ENCODE results near the gene ZNF765.
"Not testable (repeated sequence)": the region's sequence is repeated elsewhere in the genome, so short reads cannot be mapped to it uniquely, and the experiment has no call there.

Gene ZNF765

DNA sequence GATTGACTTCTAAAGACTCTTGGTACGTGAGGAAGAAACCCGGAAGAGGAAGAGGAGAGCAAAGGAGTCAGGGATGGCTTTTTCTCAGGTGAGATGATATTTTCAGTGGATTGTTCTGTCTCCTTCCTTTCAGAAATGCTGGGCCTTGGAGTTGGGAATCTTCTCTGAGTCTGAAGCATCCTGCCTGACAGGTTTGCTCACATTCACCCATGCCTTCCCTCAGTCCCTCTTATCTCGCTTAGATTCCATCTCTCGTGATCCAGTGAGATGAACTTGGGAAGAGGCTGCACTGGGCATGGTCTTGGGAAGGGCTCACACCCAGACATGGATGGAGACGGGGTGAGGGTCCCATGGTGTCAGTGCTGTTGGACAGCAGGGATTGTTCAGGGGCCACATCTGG lies 52.2 kb downstream of the ZNF765 start:
- not testable (repeated sequence) for H3K23ac ChIP-seq (ENCODE audit: low read length); H2BK120ac ChIP-seq (ENCODE audit: low read depth, low read length); H2BK5ac ChIP-seq (ENCODE audit: low read length); H3K4me3 ChIP-seq (ENCODE audit: low read length); H3K79me1 ChIP-seq (ENCODE audit: low read length); H3K4me2 ChIP-seq (ENCODE audit: low read length); H3K36me3 ChIP-seq (ENCODE audit: control insufficient read depth, insufficient read depth, low read length); H3K9ac ChIP-seq (ENCODE audit: low read length); H4K5ac ChIP-seq (ENCODE audit: low read length); H2AK5ac ChIP-seq (ENCODE audit: low read length); H3K27ac ChIP-seq (ENCODE audit: low read depth, low read length); H3K79me2 ChIP-seq (ENCODE audit: control insufficient read depth, insufficient read depth, low read length); H3K4me1 ChIP-seq (ENCODE audit: control insufficient read depth, low read depth, low read length); H3K4ac ChIP-seq (ENCODE audit: low read depth, low read length); H3K27me3 ChIP-seq (ENCODE audit: insufficient read depth, low read length, poor library complexity); H4K8ac ChIP-seq (ENCODE audit: low read depth, low read length); H3K18ac ChIP-seq (ENCODE audit: low read length); H2BK15ac ChIP-seq (replicated peaks; ENCODE audit: low read depth); H3K56ac ChIP-seq (ENCODE audit: low read length); DNase-seq
- WGBS (ENCODE audit: extremely low coverage, insufficient coverage, low lambda C conversion rate): no CpG with 5 or more reads among the region's 5 CpGs

DNA sequence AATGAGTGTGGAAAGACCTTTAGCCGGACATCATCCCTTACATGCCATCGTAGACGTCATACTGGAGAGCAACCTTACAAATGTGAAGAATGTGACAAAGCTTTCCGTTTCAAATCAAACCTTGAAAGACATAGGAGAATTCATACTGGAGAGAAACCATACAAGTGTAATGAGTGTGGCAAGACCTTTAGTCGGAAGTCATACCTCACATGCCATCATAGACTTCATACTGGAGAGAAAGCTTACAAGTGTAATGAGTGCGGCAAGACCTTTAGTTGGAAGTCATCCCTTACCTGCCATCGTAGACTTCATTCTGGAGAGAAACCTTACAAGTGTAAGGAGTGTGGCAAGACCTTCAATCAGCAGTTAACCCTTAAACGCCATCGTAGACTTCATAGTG lies 60.9 kb downstream of the ZNF765 start:
- Histone ChIP-seq H4K8ac (ENCODE audit: low read depth, low read length) (no peak overlapping the region), H3K79me1 (ENCODE audit: low read length) (no peaks in the 10 kb centered on the region), H3K9ac (ENCODE audit: low read length) (no peak overlapping the region), H3K4me3 (ENCODE audit: low read length) (peak overlapping the region; percentile 16), H3K56ac (ENCODE audit: low read length) (no peak overlapping the region), H2AK5ac (ENCODE audit: low read length) (no peak overlapping the region), H2BK15ac (replicated peaks; ENCODE audit: low read depth) (no peak overlapping the region), H2BK5ac (ENCODE audit: low read length) (no peak overlapping the region), H3K4me1 (ENCODE audit: control insufficient read depth, low read depth, low read length) (no peaks in the 10 kb centered on the region), H3K36me3 (ENCODE audit: control insufficient read depth, insufficient read depth, low read length) (peaks cover 17% of the 10 kb centered on the region), H2BK120ac (ENCODE audit: low read depth, low read length) (no peak overlapping the region), H3K23ac (ENCODE audit: low read length) (no peak overlapping the region), H3K4me2 (ENCODE audit: low read length) (no peak overlapping the region), H4K5ac (ENCODE audit: low read length) (no peak overlapping the region), H3K27ac (ENCODE audit: low read depth, low read length) (no peak overlapping the region), H3K4ac (ENCODE audit: low read depth, low read length) (no peak overlapping the region), H3K27me3 (ENCODE audit: insufficient read depth, low read length, poor library complexity) (no peaks in the 10 kb centered on the region), H3K79me2 (ENCODE audit: control insufficient read depth, insufficient read depth, low read length) (no peaks in the 10 kb centered on the region), H3K18ac (ENCODE audit: low read length) (no peak overlapping the region)
- no CpG with 5 or more reads among the region's 9 CpGs for WGBS (ENCODE audit: extremely low coverage, insufficient coverage, low lambda C conversion rate)
- no peak for DNase-seq

DNA sequence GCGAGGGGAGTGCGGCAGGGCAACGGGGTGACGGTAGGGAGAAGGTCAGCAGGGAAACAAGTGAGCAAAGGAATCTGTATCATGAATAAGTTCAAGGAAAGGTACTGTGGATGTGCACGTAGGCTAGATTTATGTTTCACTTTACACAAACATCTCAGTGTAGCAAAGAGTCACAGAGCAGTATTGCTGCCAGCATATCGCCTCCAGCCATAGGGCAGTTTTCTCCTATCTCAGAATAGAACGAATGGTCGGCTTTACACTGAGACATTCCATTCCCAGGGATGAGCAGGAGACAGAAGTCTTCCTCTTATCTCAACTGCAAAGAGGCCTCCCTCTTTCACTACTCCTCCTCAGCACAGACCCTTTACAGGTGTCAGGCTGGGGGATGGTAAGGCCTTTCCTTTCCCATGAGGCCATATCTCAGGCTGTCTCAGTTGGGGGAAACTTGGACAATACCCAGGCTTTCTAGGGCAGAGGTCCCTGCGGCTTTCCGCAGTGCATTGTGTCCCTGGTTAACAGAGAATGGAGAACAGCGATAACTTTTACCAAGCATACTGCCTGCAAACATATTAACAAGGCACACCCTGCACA lies 65.3 kb downstream of the ZNF765 start:
- H2AK5ac ChIP-seq (ENCODE audit: low read length); H3K79me1 ChIP-seq (ENCODE audit: low read length); H3K36me3 ChIP-seq (ENCODE audit: control insufficient read depth, insufficient read depth, low read length); H2BK5ac ChIP-seq (ENCODE audit: low read length); H3K18ac ChIP-seq (ENCODE audit: low read length); H2BK15ac ChIP-seq (replicated peaks; ENCODE audit: low read depth); H3K9ac ChIP-seq (ENCODE audit: low read length); H3K79me2 ChIP-seq (ENCODE audit: control insufficient read depth, insufficient read depth, low read length); H3K4me1 ChIP-seq (ENCODE audit: control insufficient read depth, low read depth, low read length); H4K5ac ChIP-seq (ENCODE audit: low read length); H4K8ac ChIP-seq (ENCODE audit: low read depth, low read length); H3K4me3 ChIP-seq (ENCODE audit: low read length); H3K4ac ChIP-seq (ENCODE audit: low read depth, low read length); H3K23ac ChIP-seq (ENCODE audit: low read length); H3K4me2 ChIP-seq (ENCODE audit: low read length); H2BK120ac ChIP-seq (ENCODE audit: low read depth, low read length); H3K27me3 ChIP-seq (ENCODE audit: insufficient read depth, low read length, poor library complexity); H3K56ac ChIP-seq (ENCODE audit: low read length): not testable (repeated sequence)
- H3K27ac ChIP-seq (ENCODE audit: low read depth, low read length): peak overlapping the region; percentile 48
- no CpG with 5 or more reads among the region's 11 CpGs for WGBS (ENCODE audit: extremely low coverage, insufficient coverage, low lambda C conversion rate)
- DNase-seq: peak; percentile 68

DNA sequence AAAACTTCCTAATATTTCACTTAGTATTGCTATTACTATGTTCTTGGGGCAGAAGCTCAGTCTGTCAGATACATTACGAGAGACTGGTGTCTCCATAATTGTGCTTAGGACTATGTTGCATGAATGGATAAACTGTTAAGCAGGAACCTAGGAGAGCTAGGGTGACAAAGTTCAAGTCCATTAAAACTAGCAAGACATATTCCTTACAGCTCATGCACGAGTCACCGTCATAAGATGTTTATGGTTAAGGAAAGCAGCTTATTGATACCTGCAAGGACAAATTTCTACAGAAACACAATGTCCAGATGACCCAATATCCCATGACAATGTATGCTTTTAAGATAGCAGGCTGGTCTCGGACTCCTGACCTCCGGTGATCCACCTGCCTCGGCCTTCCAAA lies 66.9 kb downstream of the ZNF765 start:
- Histone ChIP-seq H3K4me2 (ENCODE audit: low read length) (no peak overlapping the region), H2BK120ac (ENCODE audit: low read depth, low read length) (no peak overlapping the region), H3K9ac (ENCODE audit: low read length) (no peak overlapping the region), H4K5ac (ENCODE audit: low read length) (no peak overlapping the region), H4K8ac (ENCODE audit: low read depth, low read length) (no peak overlapping the region), H3K4me3 (ENCODE audit: low read length) (no peak overlapping the region), H3K23ac (ENCODE audit: low read length) (no peak overlapping the region), H3K4me1 (ENCODE audit: control insufficient read depth, low read depth, low read length) (no peaks in the 10 kb centered on the region), H3K79me2 (ENCODE audit: control insufficient read depth, insufficient read depth, low read length) (no peaks in the 10 kb centered on the region), H2BK15ac (replicated peaks; ENCODE audit: low read depth) (no peak overlapping the region), H2AK5ac (ENCODE audit: low read length) (no peak overlapping the region), H3K4ac (ENCODE audit: low read depth, low read length) (no peak overlapping the region), H3K27ac (ENCODE audit: low read depth, low read length) (no peak overlapping the region), H3K27me3 (ENCODE audit: insufficient read depth, low read length, poor library complexity) (no peaks in the 10 kb centered on the region), H3K79me1 (ENCODE audit: low read length) (no peaks in the 10 kb centered on the region), H3K18ac (ENCODE audit: low read length) (no peak overlapping the region), H3K56ac (ENCODE audit: low read length) (no peak overlapping the region), H3K36me3 (ENCODE audit: control insufficient read depth, insufficient read depth, low read length) (no peaks in the 10 kb centered on the region), H2BK5ac (ENCODE audit: low read length) (no peak overlapping the region)
- DNase-seq: no peak
- WGBS (ENCODE audit: extremely low coverage, insufficient coverage, low lambda C conversion rate): no CpG with 5 or more reads among the region's 6 CpGs

DNA sequence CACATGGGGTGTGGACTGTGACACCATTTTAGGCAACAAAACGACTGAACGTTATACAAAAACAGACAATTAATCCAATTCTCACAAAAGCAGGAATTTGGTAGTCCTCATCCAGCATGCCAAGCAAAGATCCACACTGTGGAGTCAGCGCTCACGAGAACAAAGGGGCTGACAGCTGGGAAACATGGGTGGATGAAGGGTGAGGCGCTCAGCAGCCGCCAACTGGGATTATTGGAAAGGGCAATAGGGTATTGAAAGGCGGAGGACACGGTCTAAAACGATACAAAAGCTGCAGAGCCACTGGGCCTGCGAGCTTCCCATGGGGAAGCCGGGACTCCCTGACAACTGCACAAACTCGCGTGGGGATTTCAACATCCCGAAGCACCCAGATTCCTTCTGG lies 67.9 kb downstream of the ZNF765 start:
- Histone ChIP-seq H4K5ac (ENCODE audit: low read length) (no peak overlapping the region), H3K79me2 (ENCODE audit: control insufficient read depth, insufficient read depth, low read length) (no peaks in the 10 kb centered on the region), H3K23ac (ENCODE audit: low read length) (no peak overlapping the region), H3K4me2 (ENCODE audit: low read length) (peak overlapping the region; percentile 31), H3K4me3 (ENCODE audit: low read length) (no peak overlapping the region), H3K18ac (ENCODE audit: low read length) (no peak overlapping the region), H3K56ac (ENCODE audit: low read length) (peak overlapping the region; percentile 67), H3K36me3 (ENCODE audit: control insufficient read depth, insufficient read depth, low read length) (no peaks in the 10 kb centered on the region), H3K4me1 (ENCODE audit: control insufficient read depth, low read depth, low read length) (no peaks in the 10 kb centered on the region), H4K8ac (ENCODE audit: low read depth, low read length) (no peak overlapping the region), H3K79me1 (ENCODE audit: low read length) (no peaks in the 10 kb centered on the region), H3K27ac (ENCODE audit: low read depth, low read length) (no peak overlapping the region), H2BK120ac (ENCODE audit: low read depth, low read length) (no peak overlapping the region), H3K4ac (ENCODE audit: low read depth, low read length) (no peak overlapping the region), H2BK15ac (replicated peaks; ENCODE audit: low read depth) (no peak overlapping the region), H2BK5ac (ENCODE audit: low read length) (no peak overlapping the region), H3K27me3 (ENCODE audit: insufficient read depth, low read length, poor library complexity) (no peaks in the 10 kb centered on the region), H3K9ac (ENCODE audit: low read length) (no peak overlapping the region), H2AK5ac (ENCODE audit: low read length) (no peak overlapping the region)
- no peak for DNase-seq
- no CpG with 5 or more reads among the region's 14 CpGs for WGBS (ENCODE audit: extremely low coverage, insufficient coverage, low lambda C conversion rate)

DNA sequence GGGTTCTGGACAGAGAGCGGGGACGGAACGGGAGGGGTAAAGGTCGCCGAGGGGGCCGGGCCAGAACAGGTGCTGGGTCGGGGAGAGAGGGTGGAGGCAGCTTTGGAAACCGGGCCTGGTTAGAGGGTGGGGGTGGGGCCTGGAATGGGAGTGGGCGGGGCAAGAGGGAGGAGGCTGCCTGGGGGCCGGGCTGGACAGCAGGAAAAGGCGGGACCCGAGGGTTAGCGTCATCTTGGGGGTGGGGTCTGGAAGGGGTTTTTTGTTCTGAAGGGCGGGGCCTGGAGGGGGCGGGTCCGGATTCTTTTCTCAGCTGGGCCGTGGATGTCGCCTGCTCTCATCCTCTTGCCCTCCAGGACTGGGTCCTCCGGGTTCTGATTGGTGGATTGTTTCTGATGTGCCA lies 68.3 kb downstream of the ZNF765 start:
- H3K36me3 ChIP-seq (ENCODE audit: control insufficient read depth, insufficient read depth, low read length): no peaks in the 10 kb centered on the region
- H3K4me3 ChIP-seq (ENCODE audit: low read length): no peak overlapping the region
- no peak overlapping the region for H3K9ac ChIP-seq (ENCODE audit: low read length)
- H4K8ac ChIP-seq (ENCODE audit: low read depth, low read length): no peak overlapping the region
- DNase-seq: peak; percentile 94
- H4K5ac ChIP-seq (ENCODE audit: low read length): no peak overlapping the region
- no CpG with 5 or more reads among the region's 19 CpGs for WGBS (ENCODE audit: extremely low coverage, insufficient coverage, low lambda C conversion rate)
- H2BK15ac ChIP-seq (replicated peaks; ENCODE audit: low read depth): no peak overlapping the region
- H3K27ac ChIP-seq (ENCODE audit: low read depth, low read length): no peak overlapping the region
- no peak overlapping the region for H2AK5ac ChIP-seq (ENCODE audit: low read length)
- H3K18ac ChIP-seq (ENCODE audit: low read length): no peak overlapping the region
- H3K56ac ChIP-seq (ENCODE audit: low read length): no peak overlapping the region
- no peaks in the 10 kb centered on the region for H3K27me3 ChIP-seq (ENCODE audit: insufficient read depth, low read length, poor library complexity)
- H3K23ac ChIP-seq (ENCODE audit: low read length): no peak overlapping the region
- peak overlapping the region; percentile 31 for H3K4me2 ChIP-seq (ENCODE audit: low read length)
- H3K79me2 ChIP-seq (ENCODE audit: control insufficient read depth, insufficient read depth, low read length): no peaks in the 10 kb centered on the region
- H3K79me1 ChIP-seq (ENCODE audit: low read length): no peaks in the 10 kb centered on the region
- H2BK120ac ChIP-seq (ENCODE audit: low read depth, low read length): no peak overlapping the region
- no peak overlapping the region for H2BK5ac ChIP-seq (ENCODE audit: low read length)
- no peaks in the 10 kb centered on the region for H3K4me1 ChIP-seq (ENCODE audit: control insufficient read depth, low read depth, low read length)
- no peak overlapping the region for H3K4ac ChIP-seq (ENCODE audit: low read depth, low read length)

Measured in mesendoderm (in vitro differentiated cells).